Uterus (tissue), 2 donors: ENCODE results near the gene CDC42EP5.

Experiments
- CTCF ChIP-seq, 4 experiments: fragments of 200-600 bp in 2 of 4; fragments of 450-650 bp in 2 of 4; sonication (generic) in 2 of 4; IDR thresholded peaks; one replicate each; pipeline ENCODE4 v1.5.1; 2016 to 2019; ENCODE audit warnings: antibody characterized with exemption in 4 of 4, mild to moderate bottlenecking in 2 of 4, moderate library complexity in 1 of 4
- POLR2A ChIP-seq, 2 donors: fragments of 450-650 bp; IDR thresholded peaks; one replicate each; pipeline ENCODE4 v1.6.1; 2016; ENCODE audit warnings: antibody characterized with exemption in 2 of 2, mild to moderate bottlenecking in 1 of 2, moderate library complexity in 1 of 2

DNA sequence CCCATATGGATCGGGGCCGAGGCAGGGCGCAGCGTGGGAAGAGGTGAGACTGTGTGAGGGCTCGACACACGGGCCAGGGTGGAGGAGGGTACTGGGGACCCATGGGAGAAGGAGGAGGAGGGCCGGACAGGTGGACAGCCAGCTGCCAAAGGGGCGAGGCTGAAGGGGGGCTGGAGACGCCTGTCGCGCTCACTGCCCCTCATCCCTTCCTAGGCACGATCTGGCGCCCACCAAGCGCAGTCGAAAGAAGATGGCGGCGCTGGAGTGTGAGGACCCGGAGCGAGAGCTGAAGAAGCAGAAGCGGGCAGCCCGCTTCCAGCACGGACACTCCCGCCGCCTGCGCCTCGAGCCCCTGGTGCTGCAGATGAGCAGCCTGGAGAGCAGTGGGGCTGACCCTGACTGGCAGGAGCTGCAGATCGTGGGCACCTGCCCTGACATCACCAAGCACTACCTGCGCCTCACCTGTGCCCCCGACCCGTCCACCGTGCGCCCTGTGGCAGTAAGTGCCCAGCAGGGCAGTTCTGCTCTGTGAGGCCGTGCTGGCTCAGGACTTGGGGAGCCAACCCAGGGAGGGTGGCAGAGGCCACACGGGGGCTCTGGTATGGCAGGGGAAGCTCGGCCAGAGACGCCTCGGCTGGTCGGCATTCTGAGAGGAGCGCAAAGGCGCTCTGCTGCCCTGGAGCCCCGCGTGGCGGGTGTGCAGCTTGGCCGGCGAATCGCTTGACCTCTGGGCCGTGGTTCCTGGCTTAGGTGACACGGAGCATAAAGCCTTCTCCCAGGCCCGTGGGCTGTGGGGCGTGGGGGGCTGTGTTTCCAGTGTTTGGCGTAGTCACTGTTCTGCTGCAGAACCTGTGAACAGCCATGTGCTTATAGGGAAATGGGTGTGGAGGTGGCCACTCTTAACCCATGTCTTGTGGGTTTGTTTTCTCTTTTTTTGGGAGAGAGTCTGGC is 16.4 kb downstream of the CDC42EP5 start:
- TF ChIP-seq POLR2A (IDR thresholded peaks at IDR 0.05) (no peak), CTCF (IDR thresholded peaks at IDR 0.05) (no peak)
